Fibroblast of lung (primary cell): ENCODE measurements around the gene NEK10.

ENCODE experiments used
- EZH2 ChIP-seq: IDR thresholded peaks from 2 replicates; pipeline ENCODE4 v1.5.1; 2012; ENCODE audit warnings: low read length, control low read depth, mild to moderate bottlenecking; ENCODE audit errors: missing control alignments
- TF ChIP-seq, protein P1 (sequence below), 2 donors: IDR thresholded peaks in 1 of 2; conservative IDR thresholded peaks in 1 of 2; 1 replicate in 1 of 2; 2 replicates in 1 of 2; pipeline ENCODE4 v1.5.1; 2011 to 2012; ENCODE audit warnings: low read length in 2 of 2, control low read depth in 1 of 2, inconsistent platforms in 1 of 2, low read depth in 1 of 2, mild to moderate bottlenecking in 1 of 2

DNA sequence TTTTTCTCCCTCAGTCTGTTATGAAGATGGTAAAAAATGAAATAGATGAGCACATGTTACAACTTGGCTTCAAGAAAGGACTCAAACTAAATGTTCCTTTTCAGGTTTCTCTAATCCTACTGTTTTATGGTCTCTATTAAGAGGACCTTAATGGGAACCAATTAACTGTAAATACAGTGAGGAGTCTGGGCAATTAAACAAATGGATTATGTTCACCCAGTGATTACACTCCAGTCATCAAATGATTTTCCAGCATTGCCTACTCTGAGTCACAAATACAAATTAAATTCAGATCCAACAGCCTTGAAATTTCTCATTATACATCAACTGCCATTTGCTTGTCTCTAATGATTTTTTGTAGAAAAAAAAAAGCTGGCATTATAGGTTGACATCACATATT lies 129.2 kb downstream of the NEK10 start:
- TF ChIP-seq, protein P1, sequence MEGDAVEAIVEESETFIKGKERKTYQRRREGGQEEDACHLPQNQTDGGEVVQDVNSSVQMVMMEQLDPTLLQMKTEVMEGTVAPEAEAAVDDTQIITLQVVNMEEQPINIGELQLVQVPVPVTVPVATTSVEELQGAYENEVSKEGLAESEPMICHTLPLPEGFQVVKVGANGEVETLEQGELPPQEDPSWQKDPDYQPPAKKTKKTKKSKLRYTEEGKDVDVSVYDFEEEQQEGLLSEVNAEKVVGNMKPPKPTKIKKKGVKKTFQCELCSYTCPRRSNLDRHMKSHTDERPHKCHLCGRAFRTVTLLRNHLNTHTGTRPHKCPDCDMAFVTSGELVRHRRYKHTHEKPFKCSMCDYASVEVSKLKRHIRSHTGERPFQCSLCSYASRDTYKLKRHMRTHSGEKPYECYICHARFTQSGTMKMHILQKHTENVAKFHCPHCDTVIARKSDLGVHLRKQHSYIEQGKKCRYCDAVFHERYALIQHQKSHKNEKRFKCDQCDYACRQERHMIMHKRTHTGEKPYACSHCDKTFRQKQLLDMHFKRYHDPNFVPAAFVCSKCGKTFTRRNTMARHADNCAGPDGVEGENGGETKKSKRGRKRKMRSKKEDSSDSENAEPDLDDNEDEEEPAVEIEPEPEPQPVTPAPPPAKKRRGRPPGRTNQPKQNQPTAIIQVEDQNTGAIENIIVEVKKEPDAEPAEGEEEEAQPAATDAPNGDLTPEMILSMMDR (conservative IDR thresholded peaks at IDR 0.05 in 1 of 2, IDR thresholded peaks at IDR 0.05 in 1 of 2; ENCODE audit: low read depth in 1 of 2, low read length in 2 of 2), result no peak
- TF ChIP-seq EZH2, result no peak
